ENCODE results near the gene CRNN. TPM values are rescaled to one million over a fixed set of nuclear protein-coding genes. Genes with fewer than 3 reads are reported as not detected.

The CRNN gene
- total and polyA plus RNA-seq, 10 of the 15 experiments (the other 5 are each of a cell fraction or from before 2014, with no cell fraction given) = not detected

GRCh38 chr1:152444045-152444444 lies 30.0 kb upstream of the CRNN start:
- CTCF ChIA-PET = interaction anchor here (1.4 kb wide), 1 partner anchor 14 kb away, joined by 6 read pairs; no protein-coding TSS in a partner anchor
- RAD21 ChIA-PET (ENCODE audit: unreplicated experiment) = interaction anchor here (1.3 to 1.5 kb wide), 2 partner anchors 14 to 16 kb away, joined by 3 to 4 read pairs; no protein-coding TSS in a partner anchor
- DNase-seq (ENCODE audit: low read depth, low spot score) = no peak
- Histone ChIP-seq H2AFZ (ENCODE audit: control insufficient read depth, low read depth, low read length) (no peak overlapping the region), H3K27me3 (replicated peaks in 1 of 2; ENCODE audit: control insufficient read depth in 2 of 2, insufficient read depth in 2 of 2, low read length in 1 of 2) (peaks cover 0 to 3% of the 10 kb centered on the region in 2 experiments; a peak in 1 of 4 replicates), H3K79me2 (ENCODE audit: control insufficient read depth, insufficient read depth, low read length) (no peaks in the 10 kb centered on the region), H3K36me3 (ENCODE audit: control insufficient read depth in 2 of 2, insufficient read depth in 2 of 2, low read length in 1 of 2) (no peaks in the 10 kb centered on the region), H3K27ac (ENCODE audit: control insufficient read depth, insufficient read depth) (no peak overlapping the region), H3K9ac (ENCODE audit: control insufficient read depth, insufficient read depth, low read length) (no peak overlapping the region), H4K20me1 (ENCODE audit: control insufficient read depth, insufficient read depth) (no peaks in the 10 kb centered on the region), H3K4me3 (no peak overlapping the region), H3K4me2 (ENCODE audit: control insufficient read depth, insufficient read depth) (no peak overlapping the region), H3K4me1 (ENCODE audit: control insufficient read depth, insufficient read depth, low read length) (no peaks in the 10 kb centered on the region), H3K9me3 (replicated peaks; ENCODE audit: control insufficient read depth, insufficient read depth, low read length) (no peaks in the 10 kb centered on the region)
- 14% methylated on average over 4 of the region's 4 CpGs for WGBS (ENCODE audit: insufficient coverage, insufficient replicate concordance, low lambda C conversion rate, missing lambda C conversion rate)
- intact Hi-C loops (cut with micrococcal nuclease; ENCODE audit: unreplicated experiment) = no loop called here
- BruUV-seq (replicated peaks) = no TSS peak
- no peak for ATAC-seq
- POLR2A ChIA-PET = no interaction called here
- TF ChIP-seq RELB (IDR thresholded peaks at IDR 0.05; ENCODE audit: low read depth) (no peak), ETV6 (conservative IDR thresholded peaks at IDR 0.05 in 1 of 2, IDR thresholded peaks at IDR 0.05 in 1 of 2; ENCODE audit: borderline replicate concordance in 1 of 2, low read depth in 1 of 2) (no peak), POU2F2 (IDR thresholded peaks at IDR 0.05; ENCODE audit: borderline replicate concordance, low read depth, low read length) (no peak), ATF3 (IDR thresholded peaks at IDR 0.05; ENCODE audit: borderline replicate concordance, extremely low read depth, low read depth, low read length) (no peak), BCL11A (IDR thresholded peaks at IDR 0.05; ENCODE audit: low read depth, low read length) (no peak), POLR2AphosphoS5 (IDR thresholded peaks at IDR 0.05; ENCODE audit: low read length) (no peak), E2F8 (IDR thresholded peaks at IDR 0.05; ENCODE audit: low read depth, partially characterized antibody) (no peak), RELA (IDR thresholded peaks at IDR 0.05; ENCODE audit: borderline replicate concordance, partially characterized antibody) (no peak), ZNF384 (IDR thresholded peaks at IDR 0.05; ENCODE audit: borderline replicate concordance, low read depth, low read length) (no peak), USF2 (IDR thresholded peaks at IDR 0.05; ENCODE audit: borderline replicate concordance, low read depth, low read length) (no peak), TCF7 (IDR thresholded peaks at IDR 0.05; ENCODE audit: borderline replicate concordance) (no peak)
- SMC1A ChIA-PET (ENCODE audit: uncharacterized antibody, unreplicated experiment) = no interaction called here
- in situ Hi-C loops (cut with MboI) = no loop called here
- FAIRE-seq = no peak

All from GM12878 (cell line).